SIG-M5 treated with dmso at 0.1 percent for 504 hours (cell line): ENCODE measurements around the gene IER5L.

Experiments
- DNase-seq: peaks from one replicate; lab custom pipeline; 2025; ENCODE audit not compliant: unreplicated experiment; lab: John Stamatoyannopoulos, UW

IER5L gene

DNA sequence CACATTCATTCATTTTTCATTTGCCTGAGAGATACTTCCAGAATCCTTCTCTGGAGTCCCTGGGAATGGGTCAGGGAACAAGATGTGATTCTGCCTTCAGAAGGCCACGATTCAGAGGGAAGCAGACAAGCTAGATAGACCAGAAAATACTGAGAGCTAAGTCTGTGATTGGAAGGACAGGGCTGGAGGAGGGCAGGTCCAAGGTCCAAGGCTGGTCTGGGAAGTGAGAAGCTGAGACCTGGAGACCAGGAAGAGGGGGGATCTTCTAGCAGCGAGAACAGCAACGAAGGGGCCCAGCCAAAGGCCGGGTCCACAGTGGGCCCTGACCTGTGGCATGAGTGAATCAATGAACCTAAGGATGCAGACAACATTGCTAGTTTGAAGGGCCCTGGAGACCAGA lies 4.1 kb upstream of the IER5L start:
- DNase-seq = no peak

DNA sequence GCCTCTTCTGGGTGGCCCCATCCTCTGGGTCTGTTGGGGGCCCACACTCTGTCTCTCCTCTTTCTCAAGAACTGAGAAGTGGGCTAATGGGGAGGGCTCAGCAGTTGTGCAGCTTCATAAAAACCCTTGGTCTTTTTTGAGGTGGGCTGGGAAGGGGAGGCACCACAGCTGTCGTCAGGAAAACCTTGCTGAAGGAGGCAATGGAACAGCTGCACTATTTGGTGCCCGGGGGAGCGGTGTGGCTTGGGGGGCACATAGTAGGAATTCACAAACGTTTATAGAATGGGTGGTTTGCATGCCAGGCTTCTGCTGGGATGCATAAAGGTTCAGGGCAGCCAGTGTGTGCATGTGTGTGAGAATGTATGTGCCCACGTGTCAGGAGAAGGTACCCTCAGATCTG lies 3.2 kb upstream of the IER5L start:
- DNase-seq = no peak

DNA sequence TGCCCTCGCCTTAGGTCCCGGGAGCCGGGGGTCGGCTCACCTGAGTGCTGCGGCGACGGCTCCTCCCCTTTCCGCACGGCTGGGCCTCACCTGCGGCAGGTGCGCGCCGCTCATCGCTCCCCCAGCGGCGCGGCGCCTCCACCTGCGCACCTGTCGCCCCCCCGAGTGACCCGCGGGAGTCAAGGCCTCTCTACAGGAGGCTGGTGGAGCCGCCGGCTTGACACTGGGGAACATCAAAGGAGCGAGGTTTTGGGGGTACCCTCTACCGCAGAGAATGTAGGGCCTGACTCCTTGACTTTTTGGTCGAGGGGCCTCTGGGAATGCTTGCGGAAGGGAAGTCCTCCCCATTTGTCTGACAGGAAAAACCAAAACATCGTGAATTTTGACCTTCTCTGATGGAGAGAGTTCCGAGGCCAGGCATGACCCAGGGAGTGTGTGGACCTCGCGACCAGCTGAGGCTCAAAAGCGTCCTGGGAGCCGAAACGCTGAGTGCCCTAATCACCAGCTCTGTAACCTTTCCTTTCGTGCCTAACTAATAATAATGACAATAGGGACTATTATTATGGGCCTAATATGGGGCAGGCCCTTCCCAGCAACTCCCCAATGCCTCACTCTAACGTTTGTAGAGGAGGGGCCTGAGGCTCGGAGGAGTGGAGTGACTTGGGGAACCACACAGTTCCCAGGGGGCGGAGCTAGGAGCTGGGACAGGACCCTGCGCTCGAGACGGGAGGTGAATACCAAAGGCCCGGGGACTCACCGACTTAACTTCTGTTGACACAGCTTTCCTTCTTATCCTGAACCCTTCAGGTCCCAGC lies 714 bp upstream of the IER5L start:
- no peak for DNase-seq

DNA sequence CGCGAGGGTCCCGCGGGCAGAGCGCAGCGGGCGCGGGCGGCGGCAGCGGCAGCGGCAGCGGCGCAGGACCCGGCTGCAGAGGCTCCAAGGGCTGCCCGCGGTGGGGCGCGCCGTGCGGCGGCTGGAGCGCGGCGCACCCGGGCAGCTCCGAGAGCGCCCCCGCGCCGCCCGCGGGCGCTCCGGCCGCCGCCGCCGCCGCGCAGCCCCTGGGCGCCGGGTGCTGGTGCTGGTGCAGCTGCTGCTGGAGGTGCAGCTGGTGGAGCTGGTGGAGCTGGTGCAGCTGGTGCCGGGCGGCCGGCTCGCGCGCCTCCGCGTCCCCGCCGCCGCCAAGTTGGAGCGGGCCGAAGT lies 644 bp downstream of the IER5L start:
- no peak for DNase-seq

DNA sequence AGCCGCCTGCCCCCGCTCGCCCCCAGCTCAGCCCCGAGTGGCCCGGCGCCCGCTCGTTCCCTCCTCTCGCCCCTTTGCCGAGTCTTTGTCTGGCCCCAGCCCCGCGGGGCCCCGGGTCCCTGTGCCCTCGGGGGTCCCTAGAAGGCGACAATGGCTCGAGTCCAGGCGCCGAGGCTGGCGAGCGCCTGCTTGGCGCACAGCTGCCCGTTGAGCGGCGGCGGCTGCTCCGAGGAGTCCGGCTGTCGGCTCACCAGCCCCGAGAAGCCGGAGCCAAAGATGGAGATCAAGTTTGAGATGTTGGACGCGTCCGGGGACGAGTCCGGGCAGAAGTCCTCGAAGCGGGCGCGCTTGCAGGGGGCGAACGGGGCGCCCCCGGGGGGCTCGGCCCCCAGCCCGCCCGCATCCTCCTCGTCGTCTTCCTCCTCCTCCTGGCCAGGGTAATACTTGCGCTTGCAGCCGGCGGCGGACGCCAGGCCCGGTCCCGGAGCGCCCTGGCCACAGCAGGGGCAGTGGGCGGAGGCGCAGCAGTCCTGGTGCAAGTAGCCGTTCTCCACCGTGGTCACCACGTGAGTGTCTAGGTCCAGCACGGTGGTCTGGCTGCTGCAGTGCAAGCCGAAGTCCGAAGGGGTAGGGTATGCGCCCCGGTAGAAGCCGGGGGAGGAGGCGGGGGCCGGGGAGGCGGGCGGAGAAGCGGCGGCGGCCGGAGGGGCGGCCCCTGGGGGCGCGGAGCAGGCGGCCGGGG lies 1.2 kb downstream of the IER5L start:
- DNase-seq = peak; percentile 31

DNA sequence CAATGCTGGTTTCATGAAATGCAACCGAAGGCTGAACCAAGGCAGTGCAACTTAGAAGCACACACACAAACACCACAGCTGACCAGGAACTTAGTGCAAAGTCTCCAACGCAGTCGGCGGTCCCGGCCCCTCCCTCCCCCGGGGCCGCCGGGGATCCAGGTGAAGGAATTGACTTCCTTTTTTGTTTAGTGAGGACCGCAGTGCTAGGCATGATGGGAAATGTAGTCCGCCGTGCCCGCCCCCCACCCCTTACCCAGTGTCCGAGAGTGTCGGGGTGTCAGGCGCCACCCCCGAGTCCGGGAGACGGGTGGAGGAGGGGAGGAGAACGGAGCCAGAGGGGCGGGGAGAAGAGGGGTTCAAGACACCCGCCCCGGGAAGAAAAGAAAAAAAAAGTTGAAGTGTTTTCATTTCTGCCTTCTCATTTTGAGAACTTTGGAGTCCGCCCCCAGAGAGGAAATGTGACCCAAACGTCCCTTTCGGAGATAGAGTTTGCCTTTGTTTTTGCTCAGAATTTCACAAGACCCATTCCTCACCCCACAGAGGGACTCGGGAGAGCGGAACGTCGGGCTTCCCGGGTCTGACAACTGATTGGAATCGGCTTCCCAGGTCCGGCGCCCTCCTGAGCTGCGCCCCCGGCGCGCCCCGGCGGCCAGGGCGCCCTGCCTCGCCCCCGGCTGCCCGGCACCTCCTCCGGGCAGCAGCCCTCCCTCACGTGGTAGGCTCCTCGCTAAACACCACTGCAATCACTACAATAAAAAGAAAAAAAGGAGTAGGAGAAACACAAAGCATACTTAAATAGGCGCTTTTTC lies 2.0 kb downstream of the IER5L start:
- peak; percentile 94 for DNase-seq

DNA sequence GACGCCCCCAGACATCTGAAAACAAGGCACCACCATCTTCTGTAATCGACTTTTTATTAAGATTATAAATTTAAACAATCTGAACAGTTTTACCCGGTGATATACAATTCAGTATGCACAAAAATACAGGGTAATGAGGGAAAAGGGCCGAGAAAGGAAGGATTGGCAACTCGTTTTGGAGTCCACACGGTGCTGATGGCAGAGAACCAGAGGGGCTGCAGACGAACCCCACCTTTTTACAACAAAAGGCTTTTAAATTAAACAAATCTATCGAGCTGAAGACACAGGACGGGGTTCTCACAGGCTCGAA lies 2.6 kb downstream of the IER5L start:
- DNase-seq = no peak

DNA sequence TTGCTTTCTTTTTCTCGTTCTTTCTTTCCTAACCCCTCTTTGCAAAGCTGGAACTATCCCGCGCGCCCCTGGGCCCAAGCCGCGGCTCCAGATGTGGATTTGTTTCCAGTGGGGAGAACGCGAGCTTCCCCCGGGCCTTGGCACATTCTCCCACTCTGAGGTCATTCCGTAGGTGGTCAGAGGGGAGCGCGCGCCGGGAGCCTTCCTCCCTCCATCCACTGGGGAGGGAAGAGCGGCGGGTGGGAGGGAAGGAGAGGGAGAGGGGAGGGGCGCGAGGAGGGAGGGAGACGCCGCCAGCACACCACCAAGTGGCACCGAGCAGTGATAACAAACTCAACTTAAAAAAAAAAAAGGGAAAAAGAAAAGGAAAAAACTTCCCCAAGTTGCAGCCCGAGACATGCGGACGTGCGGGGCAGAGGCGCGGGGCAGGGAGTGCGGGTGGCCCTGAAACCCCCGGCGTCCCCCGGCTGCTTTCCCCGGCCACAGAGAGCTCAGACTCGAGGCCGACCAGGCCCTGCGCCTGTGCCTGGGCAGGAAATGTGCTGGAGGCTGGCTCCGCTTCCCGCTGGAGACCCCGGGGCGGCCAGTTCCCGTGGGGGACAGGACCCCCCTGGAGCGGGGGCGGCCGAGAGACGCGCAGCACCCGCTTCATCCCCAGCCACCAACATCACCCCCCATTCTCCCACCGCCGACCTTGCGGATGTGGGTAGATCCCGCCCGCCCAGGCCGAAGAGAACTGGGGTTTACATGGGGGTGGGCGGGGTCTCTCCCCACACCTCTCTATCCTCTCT lies 3.1 kb downstream of the IER5L start:
- peak; percentile 59 for DNase-seq

DNA sequence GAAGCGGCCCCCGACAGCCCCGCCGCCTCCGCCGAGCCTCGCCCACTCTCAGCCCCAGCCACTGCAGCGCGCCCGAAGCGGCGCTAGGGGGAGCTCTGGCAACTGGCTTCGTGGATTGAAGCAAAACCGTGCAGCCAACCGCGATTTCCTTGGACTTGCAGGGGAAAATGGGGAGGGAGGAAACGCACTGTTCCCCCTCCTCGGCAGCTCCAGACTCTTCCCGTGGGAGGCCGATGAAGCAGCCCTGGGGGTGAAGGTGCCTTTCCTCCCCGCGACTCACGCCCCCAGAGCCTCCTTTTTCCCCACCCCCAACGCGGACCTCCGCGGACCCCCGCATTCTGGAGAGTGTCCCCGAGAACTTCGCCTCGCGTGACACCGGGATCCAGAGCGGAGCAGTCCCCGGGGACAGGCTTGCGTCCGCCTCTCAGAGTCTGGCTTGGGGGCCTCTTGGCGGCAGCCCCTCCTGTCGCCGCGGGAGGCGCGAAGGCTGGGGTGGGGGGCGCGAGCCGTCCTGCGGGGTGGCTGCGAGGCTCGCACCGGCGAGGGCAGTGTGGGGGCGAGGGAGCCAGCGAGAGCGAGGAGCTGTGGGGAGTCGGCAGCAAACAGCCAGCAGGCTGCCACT lies 3.8 kb downstream of the IER5L start:
- DNase-seq = peak; percentile 73

DNA sequence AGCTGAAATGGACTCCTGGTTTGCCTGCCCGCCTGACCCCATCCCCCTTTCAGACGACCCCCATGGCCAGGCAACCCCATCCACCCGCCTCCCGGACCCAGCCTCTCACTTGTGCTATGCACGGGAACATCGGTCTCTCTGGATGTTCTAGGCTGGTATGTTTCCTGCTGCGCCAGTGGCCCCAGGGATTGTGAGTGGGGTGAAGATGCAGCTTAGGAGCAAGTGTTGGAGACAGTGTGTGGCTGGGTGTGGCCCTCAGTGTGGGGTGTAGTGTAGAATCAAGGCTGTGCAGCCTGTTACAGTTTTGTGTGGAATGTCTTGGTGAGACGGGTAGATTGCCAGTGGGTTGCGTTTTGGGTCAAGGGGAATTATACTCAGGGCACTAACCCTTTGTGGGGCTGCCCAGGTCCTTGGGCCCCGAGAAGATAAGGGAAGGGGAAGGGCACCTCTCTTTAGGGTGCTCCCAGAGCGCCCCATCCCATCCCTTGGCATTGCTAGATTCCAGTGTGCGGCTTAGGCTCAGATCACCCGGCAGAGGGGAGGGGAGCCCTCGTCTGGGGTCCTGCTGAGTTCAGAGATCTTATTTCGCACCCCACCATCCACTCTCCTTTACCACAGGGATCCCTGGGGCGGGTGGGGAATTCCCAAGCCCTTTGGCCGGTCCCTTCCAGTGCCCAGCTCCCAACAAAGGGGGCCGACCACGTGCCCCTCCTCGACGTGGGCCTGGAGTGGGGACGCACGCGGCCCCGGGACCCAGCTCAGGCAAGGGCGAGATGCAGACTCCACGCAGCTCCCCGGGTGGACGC lies 4.6 kb downstream of the IER5L start:
- no peak for DNase-seq

DNA sequence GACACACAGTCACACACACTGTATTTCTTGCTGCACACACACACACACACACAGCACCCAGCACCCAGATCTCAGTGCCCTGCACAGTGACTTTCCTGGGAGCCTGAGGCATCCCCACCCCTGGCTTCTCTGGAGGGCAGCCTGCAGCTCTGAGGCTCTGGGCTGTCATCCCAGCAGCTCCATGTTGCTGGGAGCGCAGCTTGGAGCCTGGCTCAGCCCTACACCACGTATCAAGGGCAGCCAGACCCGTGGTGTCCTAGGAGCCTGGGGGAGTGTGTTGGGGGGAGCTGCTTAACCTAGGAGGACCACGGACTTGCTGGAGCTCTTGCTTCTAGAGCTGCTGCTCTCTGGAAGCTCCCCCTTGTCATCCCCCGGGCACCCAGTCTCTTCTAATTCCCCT lies 5.2 kb downstream of the IER5L start:
- DNase-seq = no peak

DNA sequence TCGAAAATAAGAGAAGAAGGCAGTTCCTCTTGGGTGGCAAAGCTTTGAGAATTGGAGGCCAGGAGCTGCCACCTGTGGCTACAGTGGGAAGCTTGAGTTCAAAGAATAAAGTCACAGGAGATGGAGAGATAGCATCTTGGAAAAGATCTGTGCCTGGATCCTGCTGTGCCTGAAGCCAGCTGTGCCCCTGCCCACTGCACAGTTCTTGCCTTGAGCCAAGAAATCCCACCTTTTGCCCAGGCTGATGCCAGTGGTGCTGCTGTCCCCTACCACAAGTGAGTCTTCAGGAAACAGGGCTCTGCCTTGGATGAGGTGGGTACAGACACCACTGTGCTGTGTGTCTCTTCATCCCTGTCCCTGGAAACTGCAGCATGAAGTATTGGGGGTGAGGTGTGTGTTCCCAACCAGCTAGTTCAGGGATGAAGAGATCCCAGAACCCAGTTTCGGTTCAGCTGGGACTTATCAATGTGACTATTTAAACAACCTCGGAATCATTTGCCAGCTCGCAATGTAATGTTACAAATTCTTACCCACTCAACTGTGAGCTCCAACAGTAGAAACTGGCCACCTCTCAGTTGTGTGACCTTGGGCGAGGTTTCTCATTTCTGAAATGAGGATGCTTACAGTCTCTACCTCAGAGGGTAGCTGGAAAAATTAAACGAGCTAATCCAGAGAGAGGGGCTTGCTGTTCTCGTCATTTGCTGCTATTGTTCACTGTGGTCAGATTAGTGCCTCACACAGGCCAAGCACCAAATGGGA lies 5.9 kb downstream of the IER5L start:
- DNase-seq = no peak

DNA sequence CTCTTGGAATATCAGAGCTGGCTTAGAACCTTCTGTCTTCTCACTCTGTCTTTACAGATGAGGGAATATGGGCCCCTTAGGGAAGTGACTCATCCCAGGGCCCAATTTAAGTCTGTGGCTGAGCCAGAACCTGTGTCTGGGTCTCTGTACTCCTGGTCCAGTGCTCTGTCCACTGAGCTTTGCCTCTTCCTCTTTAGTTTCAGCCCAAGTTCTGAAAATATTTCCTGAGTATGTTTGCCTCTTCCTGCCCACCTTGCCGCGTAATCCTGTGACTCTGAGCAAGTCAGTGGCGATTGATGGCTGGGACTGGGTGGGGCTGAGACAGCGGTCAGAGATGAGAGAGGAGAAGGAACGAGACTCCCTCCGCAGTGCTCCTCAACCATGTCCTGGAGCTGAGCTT lies 7.8 kb downstream of the IER5L start:
- DNase-seq = no peak

DNA sequence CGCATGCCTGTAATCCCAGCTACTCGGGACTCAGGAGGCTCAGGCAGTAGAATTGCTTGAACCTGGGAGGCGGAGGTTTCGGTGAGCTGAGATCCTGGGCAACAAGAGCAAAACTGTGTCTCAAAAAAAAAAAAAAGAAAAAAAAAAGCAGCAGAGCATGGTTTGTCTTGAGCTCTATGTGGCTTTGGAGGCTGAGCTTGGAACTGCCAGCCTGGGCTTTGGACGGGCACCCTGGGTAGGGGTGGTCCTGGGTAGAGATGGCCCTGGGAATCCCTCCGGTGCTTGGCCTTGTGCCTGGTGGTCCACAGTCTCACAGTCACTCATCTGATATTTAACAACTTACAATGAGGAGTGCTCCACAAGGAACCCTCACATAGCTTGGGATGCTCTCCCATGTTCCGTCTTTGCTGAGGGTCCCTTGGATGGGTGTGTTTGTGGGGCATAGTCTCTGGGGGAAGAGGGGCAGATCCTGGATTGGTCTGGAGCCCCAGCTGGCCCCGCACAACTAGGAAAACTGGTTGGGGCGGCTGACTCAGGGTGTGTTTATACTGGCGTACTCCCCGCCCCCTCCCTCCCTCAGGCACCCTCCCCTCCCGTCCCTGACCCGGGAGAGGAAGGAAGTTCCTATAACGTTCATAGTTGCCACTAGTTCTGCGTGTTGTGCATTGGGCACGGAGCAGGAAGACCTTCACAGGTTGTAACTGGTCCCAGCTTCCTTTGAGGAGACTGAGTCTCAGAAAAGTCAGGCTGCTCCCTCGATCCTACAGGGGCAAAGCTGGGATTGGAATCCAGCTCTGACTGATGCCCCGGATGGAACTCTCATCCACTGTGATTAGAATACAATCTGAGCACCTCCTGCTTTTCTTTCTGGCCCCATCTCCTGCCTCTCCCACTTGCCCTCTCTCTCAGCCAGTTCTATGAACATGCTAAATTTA lies 11.2 kb downstream of the IER5L start:
- peak; percentile 64 for DNase-seq

DNA sequence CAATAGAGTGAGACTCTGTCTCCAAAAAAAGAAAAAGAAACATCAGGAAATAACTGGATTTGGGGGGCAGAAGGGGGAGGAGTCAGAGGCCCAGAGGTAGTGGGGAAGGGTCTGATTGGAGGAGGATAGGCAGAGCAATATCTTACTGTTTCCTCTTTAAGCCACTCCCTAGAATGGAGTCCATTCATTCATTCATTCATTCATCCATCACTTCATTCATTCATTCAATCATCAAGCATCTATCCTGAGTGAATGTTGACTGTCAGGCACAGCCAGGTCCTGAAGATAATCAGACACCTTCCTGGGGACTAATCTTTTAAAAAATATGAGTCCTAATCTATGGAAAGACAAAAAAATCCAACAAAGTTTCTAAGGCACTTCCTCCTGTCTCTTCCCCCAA lies 12.9 kb downstream of the IER5L start:
- DNase-seq = no peak

DNA sequence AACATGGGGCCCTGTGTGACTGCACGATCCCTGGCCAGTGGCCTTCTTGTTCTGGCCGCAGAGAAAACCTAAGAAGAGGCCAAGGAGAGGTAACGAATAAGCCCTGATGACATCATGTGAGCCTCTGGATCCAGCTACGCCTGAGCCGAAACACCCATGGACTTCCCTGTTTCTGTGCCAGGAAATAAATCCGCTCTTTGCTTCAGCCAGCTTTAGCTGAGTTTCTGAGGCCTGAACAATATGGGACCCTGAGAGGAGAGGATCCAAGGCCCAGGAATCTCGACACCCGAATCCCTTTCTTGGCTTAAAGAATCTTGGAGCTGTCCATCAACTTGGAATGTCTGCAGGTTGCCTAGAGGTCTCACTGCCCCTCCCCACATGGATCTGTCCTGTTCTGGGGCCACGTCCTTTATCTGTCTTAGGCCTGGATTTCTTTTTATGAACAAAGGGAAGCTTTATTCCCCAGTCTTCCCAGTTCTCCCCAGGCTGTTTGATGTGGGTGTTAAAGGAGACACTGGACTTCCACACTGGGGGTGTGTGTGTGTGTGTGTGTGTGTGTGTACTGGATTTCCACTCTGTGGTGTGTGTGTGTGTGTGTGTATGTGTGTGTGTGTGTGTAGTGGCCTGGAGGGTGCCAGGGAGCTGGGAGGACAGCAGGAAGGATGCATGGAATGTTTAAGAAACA lies 13.7 kb downstream of the IER5L start:
- no peak for DNase-seq

DNA sequence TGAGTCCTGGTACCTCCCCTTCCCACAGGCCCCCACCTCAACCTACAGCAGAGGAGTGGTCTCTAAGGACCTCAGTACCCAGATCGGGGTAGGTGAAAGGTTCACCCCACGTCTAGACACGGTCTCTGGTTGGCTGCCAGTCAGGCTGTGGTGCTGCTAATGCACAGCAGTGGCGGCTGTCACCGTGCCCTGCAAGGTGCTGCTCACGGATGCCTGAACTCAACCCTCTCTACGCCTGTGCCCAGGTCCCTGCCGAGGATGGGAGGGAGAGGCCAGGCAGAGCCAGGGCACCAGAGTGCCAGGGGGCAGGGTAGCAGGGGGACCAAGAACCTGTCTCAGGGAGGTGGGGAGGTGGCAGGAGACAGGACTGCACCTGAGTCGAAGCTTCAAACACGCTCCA lies 14.3 kb downstream of the IER5L start:
- DNase-seq = no peak
